ENCODE data around the gene WDPCP. TPM values are rescaled to one million over a fixed set of nuclear protein-coding genes. Genes with fewer than 3 reads are reported as not detected.
"Not testable (repeated sequence)": the region's sequence is repeated elsewhere in the genome, so short reads cannot be mapped to it uniquely, and the experiment has no call there.

The WDPCP gene
- total RNA-seq, 1 donor: 16.3 TPM

DNA sequence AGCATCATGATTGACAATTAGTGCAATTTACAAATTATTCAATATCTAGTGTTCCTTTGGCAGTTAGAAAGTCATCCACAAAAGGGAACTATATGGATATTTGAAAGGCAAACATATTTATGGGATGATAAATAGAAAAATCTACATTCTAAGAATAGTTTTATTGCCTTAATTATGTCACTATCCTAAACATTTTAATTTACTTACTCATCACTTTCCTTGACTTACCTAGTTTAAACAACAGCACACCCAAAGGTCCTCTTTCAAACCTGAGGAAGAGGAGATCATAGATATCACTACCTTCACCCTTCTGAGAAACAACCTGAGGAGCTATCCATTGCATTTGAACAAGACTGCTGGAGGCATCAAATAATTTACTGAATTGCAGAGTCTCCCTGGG lies 184.5 kb downstream of the WDPCP start:
- Histone ChIP-seq H3K4me3 (ENCODE audit: insufficient read depth, low read length) (no peak overlapping the region), H2AFZ (ENCODE audit: low read length) (no peak overlapping the region), H3K9me3 (ENCODE audit: low read depth, low read length) (no peaks in the 10 kb centered on the region), H3K27me3 (ENCODE audit: insufficient read depth, low read length) (no peaks in the 10 kb centered on the region), H3K36me3 (ENCODE audit: insufficient read depth, low read length) (no peaks in the 10 kb centered on the region), H3K79me2 (ENCODE audit: insufficient read depth, low read length) (no peaks in the 10 kb centered on the region), H3K4me1 (ENCODE audit: insufficient read depth, low read length) (no peaks in the 10 kb centered on the region), H4K20me1 (ENCODE audit: insufficient read depth, low read length) (no peaks in the 10 kb centered on the region), H3K27ac (ENCODE audit: low read depth, low read length) (no peak overlapping the region), H3K4me2 (ENCODE audit: insufficient read depth, low read length) (no peak overlapping the region)
- DNase-seq (ENCODE audit: insufficient read length, low spot score, missing footprints): no peak
- TF ChIP-seq, protein P1, sequence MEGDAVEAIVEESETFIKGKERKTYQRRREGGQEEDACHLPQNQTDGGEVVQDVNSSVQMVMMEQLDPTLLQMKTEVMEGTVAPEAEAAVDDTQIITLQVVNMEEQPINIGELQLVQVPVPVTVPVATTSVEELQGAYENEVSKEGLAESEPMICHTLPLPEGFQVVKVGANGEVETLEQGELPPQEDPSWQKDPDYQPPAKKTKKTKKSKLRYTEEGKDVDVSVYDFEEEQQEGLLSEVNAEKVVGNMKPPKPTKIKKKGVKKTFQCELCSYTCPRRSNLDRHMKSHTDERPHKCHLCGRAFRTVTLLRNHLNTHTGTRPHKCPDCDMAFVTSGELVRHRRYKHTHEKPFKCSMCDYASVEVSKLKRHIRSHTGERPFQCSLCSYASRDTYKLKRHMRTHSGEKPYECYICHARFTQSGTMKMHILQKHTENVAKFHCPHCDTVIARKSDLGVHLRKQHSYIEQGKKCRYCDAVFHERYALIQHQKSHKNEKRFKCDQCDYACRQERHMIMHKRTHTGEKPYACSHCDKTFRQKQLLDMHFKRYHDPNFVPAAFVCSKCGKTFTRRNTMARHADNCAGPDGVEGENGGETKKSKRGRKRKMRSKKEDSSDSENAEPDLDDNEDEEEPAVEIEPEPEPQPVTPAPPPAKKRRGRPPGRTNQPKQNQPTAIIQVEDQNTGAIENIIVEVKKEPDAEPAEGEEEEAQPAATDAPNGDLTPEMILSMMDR (IDR thresholded peaks at IDR 0.05; ENCODE audit: extremely low read depth, low read depth, low read length): no peak

DNA sequence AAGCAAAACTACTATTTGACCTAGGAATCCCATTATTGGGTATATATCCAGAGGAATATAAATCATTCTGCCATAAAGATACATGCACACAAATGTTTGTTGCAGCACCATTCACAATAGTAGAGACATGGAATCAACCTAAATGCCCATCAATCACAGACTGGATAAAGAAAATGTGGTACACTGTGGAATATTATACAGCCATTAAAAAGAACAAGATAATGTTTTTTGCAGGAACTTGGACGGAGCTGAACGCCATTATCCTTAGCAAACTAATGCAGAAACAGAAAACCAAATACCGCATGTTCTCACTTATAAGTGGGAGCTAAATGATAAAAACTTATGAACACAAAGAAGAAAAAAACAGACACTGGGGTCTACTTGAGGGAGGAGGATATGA lies 185.4 kb downstream of the WDPCP start:
- not testable (repeated sequence) for H4K20me1 ChIP-seq (ENCODE audit: insufficient read depth, low read length); H3K4me3 ChIP-seq (ENCODE audit: insufficient read depth, low read length); H3K4me1 ChIP-seq (ENCODE audit: insufficient read depth, low read length); H3K27ac ChIP-seq (ENCODE audit: low read depth, low read length); H3K27me3 ChIP-seq (ENCODE audit: insufficient read depth, low read length); H3K36me3 ChIP-seq (ENCODE audit: insufficient read depth, low read length); DNase-seq (ENCODE audit: insufficient read length, low spot score, missing footprints); H3K9me3 ChIP-seq (ENCODE audit: low read depth, low read length); H2AFZ ChIP-seq (ENCODE audit: low read length); H3K79me2 ChIP-seq (ENCODE audit: insufficient read depth, low read length); H3K4me2 ChIP-seq (ENCODE audit: insufficient read depth, low read length)

DNA sequence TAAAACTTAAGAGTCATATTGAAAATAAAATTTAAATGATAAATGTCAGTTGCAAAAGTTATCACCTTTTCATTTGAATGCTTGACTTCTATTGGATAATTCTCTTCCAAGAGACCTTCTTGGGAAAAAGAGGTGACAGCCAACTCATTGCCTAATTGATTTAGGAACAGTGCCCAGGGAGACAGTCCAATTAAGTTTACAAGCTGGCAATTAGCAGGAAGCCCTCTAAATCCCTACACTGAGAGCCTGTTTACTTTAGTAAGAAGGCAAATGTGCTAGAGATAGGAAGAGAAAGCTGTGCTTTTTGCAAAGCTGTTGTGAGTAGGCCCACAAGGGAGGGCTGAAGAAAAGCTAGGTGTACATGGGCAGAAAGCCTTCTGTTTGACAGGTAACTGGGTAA lies 189.1 kb downstream of the WDPCP start:
- Histone ChIP-seq H3K27me3 (ENCODE audit: insufficient read depth, low read length) (no peaks in the 10 kb centered on the region), H3K79me2 (ENCODE audit: insufficient read depth, low read length) (no peaks in the 10 kb centered on the region), H3K4me3 (ENCODE audit: insufficient read depth, low read length) (no peak overlapping the region), H3K4me2 (ENCODE audit: insufficient read depth, low read length) (no peak overlapping the region), H2AFZ (ENCODE audit: low read length) (no peak overlapping the region), H3K36me3 (ENCODE audit: insufficient read depth, low read length) (no peaks in the 10 kb centered on the region), H4K20me1 (ENCODE audit: insufficient read depth, low read length) (no peaks in the 10 kb centered on the region), H3K4me1 (ENCODE audit: insufficient read depth, low read length) (no peaks in the 10 kb centered on the region), H3K9me3 (ENCODE audit: low read depth, low read length) (no peaks in the 10 kb centered on the region), H3K27ac (ENCODE audit: low read depth, low read length) (no peak overlapping the region)
- TF ChIP-seq, protein P1 (IDR thresholded peaks at IDR 0.05; ENCODE audit: extremely low read depth, low read depth, low read length): no peak
- DNase-seq (ENCODE audit: insufficient read length, low spot score, missing footprints): no peak

DNA sequence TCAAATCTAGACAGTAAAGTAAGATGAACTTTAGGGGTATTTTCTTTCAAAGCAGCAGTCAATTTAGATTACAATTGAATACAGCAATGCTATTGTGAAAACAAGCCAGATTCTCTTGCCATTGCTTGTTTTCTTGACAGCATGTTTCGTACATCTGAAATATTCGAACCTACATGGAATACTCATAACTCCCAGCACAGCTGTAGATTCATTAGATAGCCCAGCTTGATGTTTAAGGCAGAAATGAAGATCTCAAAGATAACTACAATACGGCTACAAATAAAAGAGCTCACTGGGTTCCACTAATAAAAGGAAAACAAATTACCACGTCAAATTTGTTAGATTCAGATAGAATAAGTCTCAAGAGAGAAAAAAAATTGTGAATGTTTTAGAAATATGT lies 208.8 kb downstream of the WDPCP start:
- no peak for DNase-seq (ENCODE audit: insufficient read length, low spot score, missing footprints)
- Histone ChIP-seq H3K27me3 (ENCODE audit: insufficient read depth, low read length) (no peaks in the 10 kb centered on the region), H3K4me3 (ENCODE audit: insufficient read depth, low read length) (no peak overlapping the region), H3K4me1 (ENCODE audit: insufficient read depth, low read length) (no peaks in the 10 kb centered on the region), H3K36me3 (ENCODE audit: insufficient read depth, low read length) (no peaks in the 10 kb centered on the region), H3K27ac (ENCODE audit: low read depth, low read length) (no peak overlapping the region), H4K20me1 (ENCODE audit: insufficient read depth, low read length) (no peaks in the 10 kb centered on the region), H3K4me2 (ENCODE audit: insufficient read depth, low read length) (no peak overlapping the region), H2AFZ (ENCODE audit: low read length) (no peak overlapping the region), H3K9me3 (ENCODE audit: low read depth, low read length) (no peaks in the 10 kb centered on the region), H3K79me2 (ENCODE audit: insufficient read depth, low read length) (no peaks in the 10 kb centered on the region)
- TF ChIP-seq, protein P1 (IDR thresholded peaks at IDR 0.05; ENCODE audit: extremely low read depth, low read depth, low read length): no peak
